A549 (cell line): ENCODE measurements around the gene C1QTNF12. TPM values are rescaled to one million over a fixed set of nuclear protein-coding genes. Genes with fewer than 3 reads are reported as not detected.

ENCODE experiments used
- ATAC-seq, 2 experiments: fragments of 200-7000 bp in 1 of 2; fragments of >200 bp in 1 of 2; cut with Nextera tagmentation in 1 of 2; cut with Tn5 transposase in 1 of 2; 3 replicates each; pipeline versions ENCODE4 v1.8.0 to v1.9.1; 2018 to 2020; ENCODE audit warnings: mild to moderate bottlenecking in 1 of 2, moderate library complexity in 1 of 2
- CTCF ChIA-PET: fragments of 300-600 bp; sonication (Branson Sonifier 250); formaldehyde crosslinking; extraction: SDS; loops from one replicate; lab custom pipeline; 2021; ENCODE audit warnings: antibody characterized with exemption, inconsistent platforms; lab: Yijun Ruan, JAX
- POLR2A ChIA-PET: fragments of 350-600 bp; formaldehyde crosslinking; extraction: SDS; loops from one replicate; lab custom pipeline; 2021; ENCODE audit warnings: antibody characterized with exemption, inconsistent platforms; lab: Yijun Ruan, JAX
- DNase-seq, 2 experiments: peaks; one replicate each; pipeline versions ENCODE4 v3.0.0 to v3.0.0-alpha.2; 2011 to 2016; ENCODE audit warnings: low read depth in 1 of 2, low spot score in 1 of 2
- FAIRE-seq: peaks from 2 replicates; lab custom pipeline; 2011; peaks lifted over from hg19 to GRCh38; lab: Jason Lieb, UNC
- H3K27ac ChIP-seq, 2 experiments: fragments of >200 bp; sonication (Bioruptor Twin); formaldehyde crosslinking; 3 replicates each; pipeline ENCODE4 v1.5.1; 2016 to 2017
- H3K4me1 ChIP-seq: fragments of >200 bp; sonication (Bioruptor Twin); formaldehyde crosslinking; 3 replicates; pipeline ENCODE4 v1.6.1; 2016
- H3K4me2 ChIP-seq: fragments of >200 bp; sonication (Bioruptor Twin); formaldehyde crosslinking; 3 replicates; pipeline ENCODE4 v1.6.1; 2016
- H3K4me3 ChIP-seq: fragments of >200 bp; sonication (Bioruptor Twin); formaldehyde crosslinking; 3 replicates; pipeline ENCODE4 v1.5.1; 2016
- H3K9me3 ChIP-seq: fragments of >200 bp; sonication (Bioruptor Twin); formaldehyde crosslinking; 3 replicates; pipeline ENCODE4 v1.6.1; 2016
- CHD2 ChIP-seq: fragments of 150-350 bp; IDR thresholded peaks from 2 replicates; pipeline ENCODE4 v1.6.1; 2014; ENCODE audit warnings: low read length; ENCODE audit not compliant: partially characterized antibody
- CHD4 ChIP-seq: fragments of 200-600 bp; sonication (generic); IDR thresholded peaks from 2 replicates; pipeline ENCODE4 v1.6.1; 2016; ENCODE audit warnings: antibody characterized with exemption, mild to moderate bottlenecking, borderline replicate concordance
- CTCF ChIP-seq: fragments of >200 bp; sonication (Bioruptor Twin); formaldehyde crosslinking; IDR thresholded peaks from 3 replicates; pipeline ENCODE4 v1.5.1; 2016
- ESRRA ChIP-seq: fragments of 150-350 bp; IDR thresholded peaks from 2 replicates; pipeline ENCODE4 v1.6.1; 2014; ENCODE audit warnings: mild to moderate bottlenecking, low read length, borderline replicate concordance
- FOSB ChIP-seq: fragments of 250-450 bp; sonication (Bioruptor Pico); IDR thresholded peaks from 2 replicates; pipeline ENCODE4 v1.5.0; 2020; ENCODE audit warnings: mild to moderate bottlenecking, moderate library complexity
- HDAC2 ChIP-seq: fragments of 200-600 bp; sonication (generic); IDR thresholded peaks from 2 replicates; pipeline ENCODE4 v1.6.1; 2016
- HOXB5 ChIP-seq: fragments of 250-450 bp; sonication (Bioruptor Pico); IDR thresholded peaks from 2 replicates; pipeline ENCODE4 v1.5.0; 2020; ENCODE audit warnings: mild to moderate bottlenecking, moderate library complexity
- JUN ChIP-seq, 2 experiments: fragments of >200 bp; sonication (Bioruptor Twin); formaldehyde crosslinking; IDR thresholded peaks; 2 replicates in 1 of 2; 3 replicates in 1 of 2; pipeline ENCODE4 v1.6.1; 2016 to 2017
- KDM5A ChIP-seq: fragments of 200-600 bp; sonication (generic); IDR thresholded peaks from 2 replicates; pipeline ENCODE4 v1.6.1; 2016; ENCODE audit warnings: antibody characterized with exemption, mild to moderate bottlenecking
- MAFK ChIP-seq: fragments of 450-650 bp; IDR thresholded peaks from 2 replicates; pipeline ENCODE4 v1.6.1; 2014; ENCODE audit not compliant: partially characterized antibody
- MAZ ChIP-seq: fragments of 150-350 bp; IDR thresholded peaks from 2 replicates; pipeline ENCODE4 v1.6.1; 2014; ENCODE audit warnings: antibody characterized with exemption, low read depth, low read length, borderline replicate concordance
- NFE2L2 ChIP-seq: fragments of 150-350 bp; conservative IDR thresholded peaks from 2 replicates; pipeline ENCODE4 v1.6.1; 2014; ENCODE audit warnings: low read length
- POLR2A ChIP-seq: IDR thresholded peaks from 2 replicates; pipeline ENCODE4 v1.6.1; 2012; ENCODE audit warnings: mild to moderate bottlenecking, low read length
- POLR2AphosphoS2 ChIP-seq: conservative IDR thresholded peaks from 2 replicates; pipeline ENCODE4 v1.6.1; 2012; ENCODE audit warnings: low read length, improper control_type of control experiment, inconsistent platforms
- RAD21 ChIP-seq, 2 experiments: fragments of >200 bp in 1 of 2; sonication (Bioruptor Twin) in 1 of 2; formaldehyde crosslinking in 1 of 2; IDR thresholded peaks in 1 of 2; conservative IDR thresholded peaks in 1 of 2; 2 replicates in 1 of 2; 3 replicates in 1 of 2; pipeline ENCODE4 v1.6.1; 2012 to 2018; ENCODE audit warnings: inconsistent platforms in 1 of 2
- RARB ChIP-seq: fragments of 250-450 bp; sonication (Bioruptor Pico); IDR thresholded peaks from 2 replicates; pipeline ENCODE4 v1.8.0; 2021; ENCODE audit warnings: mild to moderate bottlenecking, moderate library complexity
- SMC3 ChIP-seq: fragments of >200 bp; sonication (Bioruptor Twin); formaldehyde crosslinking; IDR thresholded peaks from 3 replicates; pipeline ENCODE4 v1.6.1; 2018; ENCODE audit warnings: inconsistent platforms
- TFCP2L1 ChIP-seq: fragments of 250-450 bp; sonication (Bioruptor Pico); IDR thresholded peaks from 2 replicates; pipeline ENCODE4 v1.5.0; 2021; ENCODE audit warnings: mild to moderate bottlenecking
- TP53 ChIP-seq: fragments of 250-450 bp; sonication (Bioruptor Pico); IDR thresholded peaks from 2 replicates; pipeline ENCODE4 v1.5.0; 2021; ENCODE audit warnings: mild to moderate bottlenecking, moderate library complexity
- ZC3H11A ChIP-seq: fragments of 450-650 bp; IDR thresholded peaks from 2 replicates; pipeline ENCODE4 v1.6.1; 2014; ENCODE audit warnings: antibody characterized with exemption, mild to moderate bottlenecking
- ZFP36 ChIP-seq: fragments of 450-650 bp; IDR thresholded peaks from 2 replicates; pipeline ENCODE4 v1.6.1; 2014; ENCODE audit warnings: borderline replicate concordance; ENCODE audit not compliant: partially characterized antibody
- WGBS: methylation state at CpG from one replicate; pipeline ENCODE4 v1.1.6; 2017; ENCODE audit errors: missing lambda C conversion rate; 5-methylcytosine and 5-hydroxymethylcytosine counted together
- polyA plus RNA-seq, 4 experiments: library from polyadenylated mRNA; depleted of rRNA in 3 of 4; stranded (reverse); fragments of >200 nt; fragmentation: RNase III in 1 of 4; extraction: RNeasy Plus Mini Kit Qiagen cat#74134 plus additional on column Dnase treatment in 1 of 4; gene quantifications; 2 replicates in 3 of 4; 3 replicates in 1 of 4; pipeline ENCODE4 v1.2.3, GENCODE V29; 2011 to 2017
- TF ChIP-seq, protein P1 (sequence below): fragments of 200-600 bp; sonication (generic); IDR thresholded peaks from 2 replicates; pipeline ENCODE4 v1.6.1; 2016; ENCODE audit warnings: antibody characterized with exemption, mild to moderate bottlenecking, moderate library complexity
- TF ChIP-seq, protein P2 (sequence below): fragments of 450-650 bp; IDR thresholded peaks from 2 replicates; pipeline ENCODE4 v1.6.1; 2014; ENCODE audit warnings: antibody characterized with exemption

The C1QTNF12 gene
- polyA plus RNA-seq, 2 of the 4 experiments (the other 2 are of a cell fraction) = 0.47 to 0.83 TPM

GRCh38 chr1:1237874-1238701, 8.4 kb downstream of the C1QTNF12 start:
- H3K4me3 ChIP-seq = no peak overlapping the region
- no peak for FAIRE-seq
- CTCF ChIA-PET = interaction anchor here (0.6 to 9.4 kb wide), 4 partner anchors 12 to 116 kb away, joined by 3 to 46 read pairs (median 3); no protein-coding TSS in a partner anchor

DNA sequence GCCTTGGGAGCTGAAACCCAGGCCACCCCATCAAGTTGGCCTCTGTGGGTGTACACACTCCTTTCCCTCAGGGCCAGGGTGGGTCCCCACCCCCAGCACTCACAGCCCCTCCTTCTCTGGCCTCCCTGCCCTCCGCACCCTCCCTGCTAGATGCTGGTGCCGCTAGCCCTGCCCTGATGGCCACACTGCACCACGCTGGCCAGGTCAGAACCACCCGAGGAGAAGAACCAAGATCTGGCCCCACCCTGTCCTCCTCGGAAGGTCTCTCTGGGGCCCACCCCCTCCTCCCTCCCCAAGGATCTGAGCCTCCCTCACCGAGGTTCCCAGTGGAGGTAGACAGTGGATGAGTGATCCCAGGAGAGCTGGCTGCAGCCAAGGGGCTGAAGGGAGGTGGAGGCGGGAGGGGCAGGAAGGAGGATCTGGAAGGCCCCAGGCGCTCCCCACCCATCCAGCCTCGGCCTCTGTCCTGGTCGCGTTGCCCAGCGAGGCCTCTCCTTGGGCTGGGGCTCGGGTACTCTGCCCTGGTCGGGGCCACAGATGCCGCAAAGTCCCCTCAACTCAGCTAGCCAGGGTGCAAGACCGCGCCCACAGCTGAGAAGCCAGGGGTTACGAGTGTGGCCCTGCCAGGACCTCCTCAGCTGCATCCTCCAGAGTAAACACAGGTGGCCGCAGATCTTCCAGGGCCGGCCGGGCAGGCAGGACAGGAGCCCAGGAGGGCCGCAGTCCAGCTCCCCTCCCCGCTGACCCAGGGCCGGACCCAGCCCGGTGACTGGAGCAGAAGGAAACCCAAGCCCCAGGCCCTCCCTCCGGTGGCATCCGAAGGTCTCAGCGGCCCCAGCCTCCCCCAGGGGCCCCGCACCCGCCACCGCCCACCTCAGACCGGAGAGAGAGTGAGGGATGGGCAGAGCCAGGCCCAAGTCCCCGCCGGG, 9.3 kb downstream of the C1QTNF12 start:
- Histone ChIP-seq H3K9me3 (no peaks in the 10 kb centered on the region), H3K27ac (peak overlapping the region in 1 of 2 experiments; percentile 55; a peak in 2 of 6 replicates), H3K4me2 (no peak overlapping the region), H3K4me3 (no peak overlapping the region), H3K4me1 (peaks cover 37% of the 10 kb centered on the region)
- ChIA-PET CTCF (interaction anchor here (0.9 to 9.4 kb wide), 3 partner anchors 13 to 253 kb away, joined by 3 to 46 read pairs (median 3); no protein-coding TSS in a partner anchor), POLR2A (interaction anchor here (0.5 kb wide), 1 partner anchor 9 kb away, joined by 4 read pairs; the partner anchor contains the start of gene C1QTNF12)
- TF ChIP-seq MAZ (no peak), TFCP2L1 (no peak), MAFK (no peak), POLR2AphosphoS2 (no peak), TP53 (no peak), ESRRA (no peak), JUN (IDR thresholded peaks at IDR 0.05) (no peak), FOSB (CRISPR knock-in tag) (no peak), ZC3H11A (no peak), HDAC2 (no peak), CHD2 (no peak), CHD4 (no peak), HOXB5 (CRISPR knock-in tag) (no peak)
- TF ChIP-seq, protein P1, sequence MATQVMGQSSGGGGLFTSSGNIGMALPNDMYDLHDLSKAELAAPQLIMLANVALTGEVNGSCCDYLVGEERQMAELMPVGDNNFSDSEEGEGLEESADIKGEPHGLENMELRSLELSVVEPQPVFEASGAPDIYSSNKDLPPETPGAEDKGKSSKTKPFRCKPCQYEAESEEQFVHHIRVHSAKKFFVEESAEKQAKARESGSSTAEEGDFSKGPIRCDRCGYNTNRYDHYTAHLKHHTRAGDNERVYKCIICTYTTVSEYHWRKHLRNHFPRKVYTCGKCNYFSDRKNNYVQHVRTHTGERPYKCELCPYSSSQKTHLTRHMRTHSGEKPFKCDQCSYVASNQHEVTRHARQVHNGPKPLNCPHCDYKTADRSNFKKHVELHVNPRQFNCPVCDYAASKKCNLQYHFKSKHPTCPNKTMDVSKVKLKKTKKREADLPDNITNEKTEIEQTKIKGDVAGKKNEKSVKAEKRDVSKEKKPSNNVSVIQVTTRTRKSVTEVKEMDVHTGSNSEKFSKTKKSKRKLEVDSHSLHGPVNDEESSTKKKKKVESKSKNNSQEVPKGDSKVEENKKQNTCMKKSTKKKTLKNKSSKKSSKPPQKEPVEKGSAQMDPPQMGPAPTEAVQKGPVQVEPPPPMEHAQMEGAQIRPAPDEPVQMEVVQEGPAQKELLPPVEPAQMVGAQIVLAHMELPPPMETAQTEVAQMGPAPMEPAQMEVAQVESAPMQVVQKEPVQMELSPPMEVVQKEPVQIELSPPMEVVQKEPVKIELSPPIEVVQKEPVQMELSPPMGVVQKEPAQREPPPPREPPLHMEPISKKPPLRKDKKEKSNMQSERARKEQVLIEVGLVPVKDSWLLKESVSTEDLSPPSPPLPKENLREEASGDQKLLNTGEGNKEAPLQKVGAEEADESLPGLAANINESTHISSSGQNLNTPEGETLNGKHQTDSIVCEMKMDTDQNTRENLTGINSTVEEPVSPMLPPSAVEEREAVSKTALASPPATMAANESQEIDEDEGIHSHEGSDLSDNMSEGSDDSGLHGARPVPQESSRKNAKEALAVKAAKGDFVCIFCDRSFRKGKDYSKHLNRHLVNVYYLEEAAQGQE = no peak
- ATAC-seq = peak in 1 of 2 experiments; percentile 4; a peak in 3 of 6 replicates
- FAIRE-seq = no peak
- DNase-seq = no peak
- WGBS = 60% methylated on average over 2 of the region's 34 CpGs

More at GRCh38 chr1:1237874-1238701, 8.4 kb downstream of the C1QTNF12 start:
- Histone ChIP-seq H3K4me1 (peaks cover 30% of the 10 kb centered on the region), H3K4me2 (no peak overlapping the region), H3K27ac (peak overlapping the region in 1 of 2 experiments; percentile 55; a peak in 1 of 6 replicates), H3K9me3 (no peaks in the 10 kb centered on the region)
- ATAC-seq (peak in 1 of 2 experiments; percentile 13; a peak in 3 of 6 replicates), DNase-seq (no peak)
- POLR2A ChIA-PET = interaction anchor here (0.9 kb wide), 1 partner anchor 23 kb away, joined by 4 read pairs; no protein-coding TSS in a partner anchor
- TF ChIP-seq CHD2 (no peak), POLR2A (0 out of 2 replicates have a peak, but pooled peaks have one; percentile 2)
- WGBS = 75% methylated on average over 13 of the region's 48 CpGs

GRCh38 chr1:1236176-1236763, 10.3 kb downstream of the C1QTNF12 start:
- ATAC-seq (no peak), DNase-seq (no peak)
- Histone ChIP-seq H3K9me3 (no peaks in the 10 kb centered on the region), H3K27ac (peak overlapping the region in 1 of 2 experiments; percentile 55; a peak in 2 of 6 replicates), H3K4me2 (no peak overlapping the region), H3K4me3 (no peak overlapping the region)
- ChIA-PET POLR2A (no interaction called here), CTCF (interaction anchor here (1.3 to 9.4 kb wide), 2 partner anchors 114 to 252 kb away, joined by 3 to 46 read pairs; no protein-coding TSS in a partner anchor)
- 90% methylated on average over 6 of the region's 22 CpGs for WGBS
- TF ChIP-seq TP53 (no peak), CTCF (no peak), RARB (CRISPR knock-in tag) (no peak), HOXB5 (CRISPR knock-in tag) (no peak), SMC3 (no peak), RAD21 (conservative IDR thresholded peaks at IDR 0.05 in 1 of 2, IDR thresholded peaks at IDR 0.05 in 1 of 2) (no peak), ZC3H11A (no peak), TFCP2L1 (no peak), POLR2A (no peak), NFE2L2 (no peak), KDM5A (no peak), ZFP36 (no peak)
- TF ChIP-seq, protein P2, sequence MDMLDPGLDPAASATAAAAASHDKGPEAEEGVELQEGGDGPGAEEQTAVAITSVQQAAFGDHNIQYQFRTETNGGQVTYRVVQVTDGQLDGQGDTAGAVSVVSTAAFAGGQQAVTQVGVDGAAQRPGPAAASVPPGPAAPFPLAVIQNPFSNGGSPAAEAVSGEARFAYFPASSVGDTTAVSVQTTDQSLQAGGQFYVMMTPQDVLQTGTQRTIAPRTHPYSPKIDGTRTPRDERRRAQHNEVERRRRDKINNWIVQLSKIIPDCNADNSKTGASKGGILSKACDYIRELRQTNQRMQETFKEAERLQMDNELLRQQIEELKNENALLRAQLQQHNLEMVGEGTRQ = no peak
- TF ChIP-seq, all 56 proteins: peak for 0
- H3K4me1 ChIP-seq = peaks cover 37% of the 10 kb centered on the region
- FAIRE-seq = no peak
